SU-DHL-6 (cell line): Measurements from ENCODE around the gene CFAP65.
A peak's percentile ranks its signal among the peaks of the same experiment; 100 is the strongest.

Experiments
- H2AFZ ChIP-seq: fragments of 200-600 bp; sonication (generic); 2 replicates; pipeline ENCODE4 v1.6.1; 2014; ENCODE audit warnings: low read depth, mild to moderate bottlenecking, moderate library complexity, mixed read lengths, antibody characterized with exemption, low read length; ENCODE audit not compliant: severe bottlenecking
- H3F3A ChIP-seq: fragments of 200-600 bp; shearing (Covaris generic); 2 replicates; pipeline ENCODE4 v1.6.0; 2016; ENCODE audit warnings: antibody characterized with exemption, mild to moderate bottlenecking; ENCODE audit not compliant: insufficient read depth
- H3K27ac ChIP-seq: fragments of 200-600 bp; sonication (generic); 2 replicates; pipeline ENCODE4 v1.5.1; 2016; ENCODE audit warnings: low read depth, mild to moderate bottlenecking, low read length, moderate library complexity, mixed read lengths
- H3K27me3 ChIP-seq: fragments of 200-600 bp; sonication (generic), shearing (Covaris generic); 2 replicates; pipeline ENCODE4 v1.6.0; 2014; ENCODE audit warnings: mild to moderate bottlenecking, low read length
- H3K36me3 ChIP-seq: fragments of 200-600 bp; sonication (generic); 2 replicates; pipeline ENCODE4 v1.6.1; 2014; ENCODE audit warnings: mild to moderate bottlenecking, low read length, mixed read lengths
- H3K4me2 ChIP-seq: fragments of 300-600, 200-600 bp; shearing (Covaris generic), sonication (generic); 2 replicates; pipeline ENCODE4 v1.6.0; 2014; ENCODE audit warnings: low read length, low read depth, mild to moderate bottlenecking; ENCODE audit not compliant: poor library complexity, severe bottlenecking
- H3K4me3 ChIP-seq: fragments of 200-600 bp; sonication (generic); 2 replicates; pipeline ENCODE4 v1.5.1; 2014; ENCODE audit warnings: antibody characterized with exemption, low read length, mild to moderate bottlenecking, mixed read lengths; ENCODE audit not compliant: insufficient read depth, poor library complexity, severe bottlenecking
- H3K79me2 ChIP-seq: fragments of 200-600 bp; sonication (generic); 2 replicates; pipeline ENCODE4 v1.6.1; 2014; ENCODE audit warnings: mild to moderate bottlenecking, low read length, moderate library complexity; ENCODE audit not compliant: insufficient read depth
- H3K9ac ChIP-seq: fragments of 200-600 bp; sonication (generic); 2 replicates; pipeline ENCODE4 v1.7.0; 2014; ENCODE audit warnings: mild to moderate bottlenecking, low read length
- H3K9me2 ChIP-seq: fragments of 200-600 bp; sonication (generic); replicated peaks from 2 replicates; pipeline ENCODE4 v1.6.1; 2014; ENCODE audit warnings: low read length; ENCODE audit not compliant: insufficient read depth
- H3K9me3 ChIP-seq: fragments of 200-600 bp; sonication (generic); 2 replicates; pipeline ENCODE4 v1.6.1; 2014; ENCODE audit warnings: low read length, mixed read lengths; ENCODE audit not compliant: insufficient read depth
- H4K20me1 ChIP-seq: fragments of 200-600 bp; sonication (generic); 2 replicates; pipeline ENCODE4 v1.6.1; 2014; ENCODE audit warnings: low read depth, mild to moderate bottlenecking, antibody characterized with exemption, low read length, moderate library complexity, mixed read lengths
- EZH2phosphoT487 ChIP-seq: fragments of 200-600 bp; sonication (generic), shearing (Covaris generic); conservative IDR thresholded peaks from 2 replicates; pipeline ENCODE4 v1.6.1; 2018; ENCODE audit warnings: mild to moderate bottlenecking, antibody characterized with exemption, low read length, moderate library complexity, mixed read lengths
- TF ChIP-seq, protein P1 (sequence below): fragments of 200-600 bp; sonication (generic); IDR thresholded peaks from one replicate; pipeline ENCODE4 v1.5.1; 2017; ENCODE audit warnings: antibody characterized with exemption, mild to moderate bottlenecking, low read length, moderate library complexity; ENCODE audit not compliant: insufficient read depth, poor library complexity, severe bottlenecking

Gene CFAP65

DNA sequence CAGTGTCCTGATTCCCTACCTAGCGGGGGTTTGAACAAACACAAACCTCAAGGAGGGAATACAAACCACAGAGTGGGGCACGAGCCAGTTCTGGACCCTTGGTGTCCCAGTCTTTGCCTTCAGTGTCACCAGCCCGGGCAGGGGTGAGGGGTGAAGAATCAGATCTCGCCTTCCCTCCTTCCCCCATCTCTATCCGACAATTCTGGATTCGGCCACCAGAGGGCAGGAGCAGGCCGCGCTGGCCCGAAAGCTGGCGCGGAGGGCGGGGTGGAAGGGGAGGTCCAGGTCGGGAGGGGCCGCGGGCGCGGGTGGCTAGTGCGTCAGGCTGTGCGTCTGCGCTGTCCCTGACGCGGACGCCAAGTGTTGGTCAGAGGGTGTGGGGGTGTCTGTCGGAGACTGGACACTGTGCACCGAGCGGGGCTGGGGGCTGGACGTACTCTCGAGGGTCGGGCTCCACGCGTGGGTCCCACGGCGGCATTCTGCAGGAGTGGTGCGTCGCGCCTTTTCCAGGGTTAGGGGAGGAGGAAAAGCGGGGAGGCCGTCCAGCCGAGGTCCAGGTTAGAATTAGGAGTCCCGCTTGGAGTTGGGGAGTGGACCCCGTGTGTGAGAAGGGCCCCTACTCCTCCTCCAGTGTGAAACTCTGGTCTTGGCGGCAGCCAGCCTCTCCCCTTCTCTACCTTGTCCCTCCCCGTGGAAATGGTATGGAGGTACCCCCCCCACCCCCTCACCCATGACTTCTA, 45.2 kb downstream of the CFAP65 start:
- H3K9me3 ChIP-seq = no peaks in the 10 kb centered on the region
- no peak overlapping the region for H3K9ac ChIP-seq
- no peaks in the 10 kb centered on the region for H3K27me3 ChIP-seq
- no peak overlapping the region for H3K4me3 ChIP-seq
- H3K9me2 ChIP-seq = no peaks in the 10 kb centered on the region
- no peaks in the 10 kb centered on the region for H3F3A ChIP-seq
- no peaks in the 10 kb centered on the region for H4K20me1 ChIP-seq
- no peaks in the 10 kb centered on the region for H3K79me2 ChIP-seq
- no peak overlapping the region for H2AFZ ChIP-seq
- no peaks in the 10 kb centered on the region for H3K36me3 ChIP-seq
- H3K27ac ChIP-seq = no peak overlapping the region
- TF ChIP-seq, protein P1, sequence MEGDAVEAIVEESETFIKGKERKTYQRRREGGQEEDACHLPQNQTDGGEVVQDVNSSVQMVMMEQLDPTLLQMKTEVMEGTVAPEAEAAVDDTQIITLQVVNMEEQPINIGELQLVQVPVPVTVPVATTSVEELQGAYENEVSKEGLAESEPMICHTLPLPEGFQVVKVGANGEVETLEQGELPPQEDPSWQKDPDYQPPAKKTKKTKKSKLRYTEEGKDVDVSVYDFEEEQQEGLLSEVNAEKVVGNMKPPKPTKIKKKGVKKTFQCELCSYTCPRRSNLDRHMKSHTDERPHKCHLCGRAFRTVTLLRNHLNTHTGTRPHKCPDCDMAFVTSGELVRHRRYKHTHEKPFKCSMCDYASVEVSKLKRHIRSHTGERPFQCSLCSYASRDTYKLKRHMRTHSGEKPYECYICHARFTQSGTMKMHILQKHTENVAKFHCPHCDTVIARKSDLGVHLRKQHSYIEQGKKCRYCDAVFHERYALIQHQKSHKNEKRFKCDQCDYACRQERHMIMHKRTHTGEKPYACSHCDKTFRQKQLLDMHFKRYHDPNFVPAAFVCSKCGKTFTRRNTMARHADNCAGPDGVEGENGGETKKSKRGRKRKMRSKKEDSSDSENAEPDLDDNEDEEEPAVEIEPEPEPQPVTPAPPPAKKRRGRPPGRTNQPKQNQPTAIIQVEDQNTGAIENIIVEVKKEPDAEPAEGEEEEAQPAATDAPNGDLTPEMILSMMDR = peak; percentile 83
- TF ChIP-seq EZH2phosphoT487 = no peak
- peak overlapping the region; percentile 33 for H3K4me2 ChIP-seq

DNA sequence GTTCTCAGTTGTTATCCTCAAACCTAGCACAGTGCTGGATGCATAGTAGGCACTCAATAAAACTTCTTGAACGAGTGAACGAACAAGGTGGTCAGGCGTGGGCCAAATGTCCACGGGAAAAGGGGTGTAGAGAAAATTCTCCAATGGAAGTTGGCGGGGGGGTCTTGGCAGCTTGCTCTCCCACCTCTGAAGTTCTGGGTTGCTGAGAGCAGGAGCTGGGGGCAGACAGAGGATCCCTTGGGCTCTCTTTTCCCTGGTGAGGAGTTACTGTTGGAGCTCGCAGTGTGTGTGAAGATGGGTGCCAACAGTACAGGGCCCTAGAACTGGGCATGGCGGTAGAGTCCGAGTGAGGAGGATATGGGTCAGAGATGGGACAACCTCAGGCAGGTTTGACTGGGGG, 45.8 kb downstream of the CFAP65 start:
- H3K4me3 ChIP-seq = no peak overlapping the region
- H3K9ac ChIP-seq = no peak overlapping the region
- H3K9me3 ChIP-seq = no peaks in the 10 kb centered on the region
- H3K9me2 ChIP-seq = no peaks in the 10 kb centered on the region
- no peaks in the 10 kb centered on the region for H3K79me2 ChIP-seq
- H2AFZ ChIP-seq = no peak overlapping the region
- H3F3A ChIP-seq = no peaks in the 10 kb centered on the region
- H3K27ac ChIP-seq = no peak overlapping the region
- TF ChIP-seq, protein P1 = no peak
- TF ChIP-seq EZH2phosphoT487 = no peak
- no peaks in the 10 kb centered on the region for H4K20me1 ChIP-seq
- H3K27me3 ChIP-seq = no peaks in the 10 kb centered on the region
- no peak overlapping the region for H3K4me2 ChIP-seq
- no peaks in the 10 kb centered on the region for H3K36me3 ChIP-seq

DNA sequence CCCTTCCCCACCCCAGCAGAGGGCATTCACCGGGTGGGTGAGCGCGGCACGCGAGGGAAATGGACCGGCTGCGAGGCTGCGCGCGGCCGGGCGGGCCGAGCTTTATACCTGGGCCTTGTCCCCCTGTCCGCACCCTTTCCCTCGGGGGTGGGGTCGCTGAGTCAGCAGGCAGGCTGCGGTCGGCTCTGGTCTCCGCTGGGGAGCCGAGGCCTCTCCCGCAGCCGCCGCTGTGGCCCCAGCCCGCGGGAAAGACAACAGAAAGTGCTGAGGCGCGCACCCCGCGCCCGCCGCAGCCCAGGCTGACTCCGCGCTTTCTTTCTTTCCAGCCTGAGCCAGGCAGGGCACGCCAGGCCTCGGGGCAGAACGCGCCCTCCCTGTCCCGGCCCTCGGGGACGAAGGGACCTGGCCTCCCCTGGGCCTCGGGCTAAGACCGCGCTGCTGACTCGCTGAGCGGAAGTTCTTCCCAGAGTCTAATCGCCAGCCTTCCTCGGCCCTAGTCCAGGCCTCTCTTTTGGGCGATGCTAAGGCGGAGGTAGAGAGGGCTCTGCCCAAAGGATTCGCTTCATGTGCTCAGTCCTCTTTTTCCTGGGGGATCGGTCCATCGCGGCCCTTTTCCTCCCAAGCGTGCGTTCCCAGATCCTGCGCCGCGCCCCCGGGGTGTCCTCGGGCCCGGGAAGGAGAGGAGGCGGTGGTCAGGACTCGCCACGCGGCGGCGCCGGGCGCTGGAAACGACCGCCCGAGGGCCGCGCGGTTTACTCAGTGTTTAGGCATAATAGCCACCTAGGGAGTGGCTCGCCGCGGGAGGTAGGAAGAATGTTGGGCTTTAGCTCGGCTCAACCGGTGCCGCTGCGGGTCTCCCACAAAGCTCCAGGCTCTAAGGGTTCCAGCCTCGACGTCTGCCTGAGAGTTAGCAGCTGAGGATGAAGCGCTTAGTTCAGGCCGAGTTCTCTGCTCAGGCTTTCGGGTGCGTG, 47.7 kb downstream of the CFAP65 start, which contains the start of gene CRYBA2:
Gene CRYBA2 (minus strand): TSS at position 78 of the 971 bp plus-strand sequence. CDS start 246 bp downstream, outside the sequence.
- no peaks in the 10 kb centered on the region for H3K79me2 ChIP-seq
- H3K4me2 ChIP-seq = no peak within 1 kb of the TSS
- no peaks in the 10 kb centered on the region for H4K20me1 ChIP-seq
- H3F3A ChIP-seq = no peaks in the 10 kb centered on the region
- H3K27ac ChIP-seq = no peak within 1 kb of the TSS
- no peaks in the 10 kb centered on the region for H3K9me3 ChIP-seq
- H3K27me3 ChIP-seq = no peaks in the 10 kb centered on the region
- no peak within 1 kb of the TSS for H3K9ac ChIP-seq
- H3K9me2 ChIP-seq = no peaks in the 10 kb centered on the region
- no peak within 1 kb of the TSS for H2AFZ ChIP-seq
- no peak for TF ChIP-seq EZH2phosphoT487
- TF ChIP-seq, protein P1 = no peak
- H3K4me3 ChIP-seq = no peak within 1 kb of the TSS
- H3K36me3 ChIP-seq = no peaks in the 10 kb centered on the region
